GM19043 (cell line): ENCODE measurements around the gene SLC18A3.

ENCODE experiments used
- ATAC-seq: cut with Tn5 transposase; IDR thresholded peaks from one replicate; pipeline ENCODE4 v1.9.1; 2021; ENCODE audit warnings: low read depth; ENCODE audit not compliant: unreplicated experiment

The SLC18A3 gene

GRCh38 chr10:49610114-49610457 is at the start of gene SLC18A3:
Gene SLC18A3 (plus strand): TSS chr10:49610310. CDS start chr10:49610741, 431 bp downstream.
- no peak for ATAC-seq

DNA sequence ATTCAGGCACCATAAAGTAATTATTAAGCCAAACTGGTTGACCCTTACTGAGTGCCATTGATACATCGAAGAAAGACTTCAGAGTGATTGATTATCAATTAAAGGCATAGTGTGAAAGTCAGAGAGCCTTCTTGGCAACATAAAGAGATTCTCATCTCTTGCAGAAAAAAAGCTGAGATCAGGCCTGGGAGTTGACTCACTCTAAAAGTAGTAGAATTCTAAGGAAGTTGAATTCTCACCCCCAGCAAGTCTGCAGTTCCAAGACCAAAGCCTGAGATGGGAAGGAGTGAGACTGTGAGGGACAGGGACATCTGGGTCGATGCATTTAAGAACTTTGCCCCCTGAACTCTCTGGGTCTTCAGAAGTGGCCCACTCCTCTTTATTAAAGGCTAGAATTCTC is 49.6 kb upstream of the SLC18A3 start:
- no peak for ATAC-seq

DNA sequence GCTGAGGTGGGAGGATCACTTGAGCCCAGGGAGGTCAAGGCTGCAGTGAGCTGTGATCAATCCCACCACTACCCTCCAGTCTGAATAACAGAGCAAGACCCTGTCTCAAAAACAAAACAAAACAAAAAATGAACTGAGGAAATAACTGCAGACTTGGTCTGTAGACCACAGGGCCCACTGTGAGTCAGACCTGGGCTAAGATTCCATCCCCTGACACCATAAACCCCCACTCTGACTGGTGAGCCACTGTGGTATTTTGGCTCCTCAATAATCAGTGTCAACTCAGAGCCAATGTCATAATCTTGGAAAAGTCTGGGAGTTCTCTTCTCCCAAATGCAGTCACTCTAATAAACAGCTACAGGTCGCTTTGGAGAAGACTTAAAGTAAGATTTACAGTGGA is 47.2 kb upstream of the SLC18A3 start:
- ATAC-seq, result no peak

- no peak for ATAC-seq
Measured at GRCh38 chr10:49564461-49565009, 45.6 kb upstream of the SLC18A3 start.

DNA sequence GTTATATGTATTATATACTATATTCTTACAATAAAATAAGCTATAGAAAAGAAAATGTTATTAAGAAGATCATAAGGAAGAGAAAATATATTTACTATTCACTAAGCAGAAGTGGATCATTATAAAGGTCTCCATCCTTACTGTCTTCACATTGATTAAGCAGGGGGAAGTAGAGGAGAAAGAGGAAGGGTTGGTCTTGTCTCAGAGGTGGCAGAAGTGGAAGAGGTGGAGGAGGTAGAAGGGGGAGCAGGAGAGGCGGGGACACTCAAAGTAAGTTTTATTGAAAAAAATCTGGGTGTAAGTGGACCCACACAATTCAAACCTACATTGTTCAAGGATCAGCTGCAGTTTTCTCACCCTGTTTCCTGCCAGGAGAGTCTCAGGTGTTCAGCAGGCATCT is 42.3 kb upstream of the SLC18A3 start:
- ATAC-seq, result no peak

GRCh38 chr10:49568235-49568634 is 41.9 kb upstream of the SLC18A3 start:
- no peak for ATAC-seq

GRCh38 chr10:49569031-49569631 is 41.0 kb upstream of the SLC18A3 start:
- no peak for ATAC-seq

DNA sequence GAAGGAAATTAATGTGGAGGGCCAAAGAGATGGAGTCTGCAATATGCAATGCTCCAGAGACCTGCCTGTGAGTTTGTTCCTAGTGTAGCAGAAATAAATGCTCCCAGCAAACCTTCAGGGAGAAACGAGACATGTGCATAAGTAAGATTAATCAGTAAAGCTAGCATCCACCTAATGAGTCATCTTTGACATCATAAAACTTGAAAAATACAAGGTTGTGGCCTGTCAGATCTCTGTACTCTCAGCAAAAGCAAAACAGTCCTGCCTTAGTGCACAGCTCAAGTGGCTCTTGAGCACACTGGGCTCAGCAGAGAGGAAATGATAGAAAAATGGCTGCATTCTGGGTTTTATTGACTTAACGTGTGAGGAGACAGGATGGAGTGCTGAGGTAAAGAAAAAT is 38.7 kb upstream of the SLC18A3 start:
- no peak for ATAC-seq

DNA sequence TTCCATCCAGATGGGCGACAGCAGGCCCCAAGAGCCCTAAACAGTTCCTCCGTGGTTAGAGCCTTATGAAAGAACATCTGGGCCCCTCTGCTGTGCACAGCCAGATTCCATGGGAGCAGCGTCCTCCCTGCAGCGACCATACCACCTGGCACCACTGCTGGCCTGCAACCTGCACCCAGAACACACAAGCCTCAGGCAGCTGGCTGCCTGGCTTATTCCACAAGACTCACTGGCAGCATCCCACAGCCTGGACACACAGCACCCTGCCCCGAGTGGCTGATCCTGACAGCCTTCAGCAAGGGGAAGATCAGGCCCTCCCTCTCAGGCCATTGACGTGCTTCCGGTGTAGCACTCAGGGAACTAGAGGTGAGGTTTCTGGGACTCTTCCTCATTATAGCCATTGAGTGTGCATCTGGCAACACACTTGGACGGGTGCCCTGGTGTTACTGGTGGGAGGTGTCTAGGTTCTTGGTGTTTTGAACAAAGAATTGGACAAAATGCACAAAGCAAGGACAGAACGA is 37.5 kb upstream of the SLC18A3 start:
- ATAC-seq, result no peak

DNA sequence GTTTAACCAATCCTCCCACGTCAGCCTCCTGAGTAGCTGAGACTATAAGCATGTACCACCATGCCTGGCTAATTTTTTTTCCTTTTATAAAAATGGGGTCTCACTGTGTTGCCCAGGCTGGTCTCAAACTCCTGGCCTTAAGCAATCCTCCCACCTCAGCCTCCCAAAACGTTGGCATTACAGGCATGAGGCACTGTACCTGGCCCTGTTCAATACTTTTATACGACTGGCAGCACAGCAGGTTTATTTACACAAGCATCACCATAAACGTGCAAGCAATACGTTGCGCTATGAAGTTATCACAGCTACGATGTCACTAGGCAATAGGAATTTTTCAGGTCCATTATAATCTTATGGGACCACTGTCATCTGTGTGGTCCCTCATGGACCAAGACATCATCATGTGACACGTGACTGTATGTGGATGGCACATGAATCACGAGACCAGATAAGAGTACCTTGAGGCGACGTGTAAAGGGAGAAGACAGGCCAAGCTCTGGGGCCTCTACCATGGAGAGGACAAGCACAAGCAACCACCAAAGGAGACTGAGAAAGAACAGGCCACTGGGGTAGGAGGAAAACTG is 34.5 kb upstream of the SLC18A3 start:
- ATAC-seq, result no peak

GRCh38 chr10:49577182-49577925 is 32.8 kb upstream of the SLC18A3 start:
- ATAC-seq, result no peak

DNA sequence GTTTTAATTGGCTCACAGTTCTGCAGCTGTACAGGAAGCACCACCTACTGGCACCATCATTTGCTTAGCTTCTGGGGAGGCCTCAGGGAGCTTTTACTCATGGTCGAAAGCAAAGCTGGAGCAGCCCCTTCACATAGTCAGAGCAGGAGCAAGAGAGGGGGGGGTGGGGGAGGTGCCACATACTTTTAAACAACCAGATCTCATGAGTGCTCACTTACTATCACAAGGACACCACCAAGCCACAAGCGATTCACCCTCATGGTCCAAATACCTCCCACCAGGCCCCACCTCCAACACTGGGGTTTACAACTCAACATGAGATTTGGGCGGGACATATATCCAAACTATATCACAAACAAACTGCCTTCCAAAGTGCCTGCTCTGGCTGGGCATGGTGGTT is 31.7 kb upstream of the SLC18A3 start:
- no peak for ATAC-seq

DNA sequence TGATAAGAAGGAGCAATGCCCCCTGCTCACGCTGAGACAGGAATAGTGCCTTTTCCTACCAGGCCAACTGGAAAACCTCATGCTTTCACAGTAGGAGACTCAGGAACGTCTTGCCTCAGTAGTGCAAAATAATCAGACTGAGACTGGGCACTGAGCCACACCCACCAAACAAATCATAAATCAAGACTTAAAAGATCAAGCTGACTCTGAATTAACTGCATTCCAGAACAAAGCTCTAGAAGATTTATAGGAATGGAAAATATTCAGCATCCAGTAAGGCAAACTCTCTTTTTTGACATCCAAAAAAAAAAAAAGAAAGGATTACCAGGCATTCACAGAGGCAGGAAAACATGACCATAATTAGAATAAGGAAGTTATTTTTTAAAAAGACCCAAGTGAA is 30.5 kb upstream of the SLC18A3 start:
- ATAC-seq, result no peak

GRCh38 chr10:49585387-49585786 is 24.7 kb upstream of the SLC18A3 start:
- ATAC-seq, result no peak

DNA sequence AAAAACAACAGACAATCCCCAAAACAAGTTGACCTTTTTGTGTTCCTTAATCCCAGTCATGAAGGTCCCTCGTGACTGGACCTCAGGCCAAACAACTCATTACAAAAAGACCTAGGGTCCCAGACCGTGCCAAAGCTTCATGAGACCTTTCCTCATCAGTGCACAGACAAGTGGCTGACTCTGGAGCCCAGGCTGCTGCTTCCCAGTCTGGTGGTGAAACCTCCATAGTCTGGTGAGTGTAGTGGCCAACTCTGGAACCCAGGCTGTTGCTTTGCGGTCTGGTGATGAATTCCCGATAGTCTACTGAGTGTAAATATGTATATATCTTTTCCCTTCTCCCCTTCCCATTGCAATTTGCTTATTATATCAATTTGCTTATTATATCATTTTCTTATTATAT is 22.1 kb upstream of the SLC18A3 start:
- ATAC-seq, result no peak

DNA sequence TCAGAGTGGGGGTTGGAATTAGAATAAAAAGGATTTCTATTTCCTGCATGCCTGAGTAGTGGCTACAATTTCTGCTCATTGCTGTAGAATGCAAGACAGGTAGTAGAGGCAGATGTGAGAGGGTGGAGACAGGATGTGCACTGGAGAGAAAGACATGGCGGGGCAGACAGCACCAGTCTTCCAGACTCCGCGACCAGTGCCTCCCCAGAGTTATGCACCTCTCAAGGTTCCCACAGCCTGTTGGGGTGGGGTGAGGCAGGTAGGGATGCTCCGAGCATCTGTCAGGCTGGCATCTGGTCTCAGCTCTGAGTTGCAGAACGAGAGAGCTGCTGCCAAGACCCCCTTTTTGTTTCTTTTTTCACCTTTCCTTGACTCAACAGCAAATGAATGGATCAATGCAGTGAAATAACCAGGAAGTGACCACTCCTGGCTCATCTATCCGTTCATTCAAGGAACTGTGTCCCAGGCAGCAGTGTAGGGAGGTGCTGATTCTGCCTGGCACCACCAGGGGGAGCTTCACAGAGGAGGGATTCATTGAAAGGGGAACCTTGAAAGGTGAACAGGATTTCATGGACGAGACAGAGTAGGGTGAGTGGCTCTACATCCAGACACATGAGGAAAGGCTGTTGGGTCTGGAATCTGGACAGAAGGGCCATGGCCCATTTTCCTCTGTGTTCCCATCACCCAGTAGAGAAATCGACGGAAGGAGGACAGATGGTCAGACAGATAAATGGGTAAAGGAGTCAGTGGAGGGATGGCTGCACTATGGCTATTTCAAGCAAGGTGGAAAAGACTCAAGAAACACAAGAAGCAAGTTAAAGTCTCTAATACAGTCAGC is 17.2 kb upstream of the SLC18A3 start:
- ATAC-seq, result no peak

- no peak for ATAC-seq
Measured at GRCh38 chr10:49593564-49593875, 16.6 kb upstream of the SLC18A3 start.

GRCh38 chr10:49593998-49594397 is 16.1 kb upstream of the SLC18A3 start:
- ATAC-seq, result no peak

DNA sequence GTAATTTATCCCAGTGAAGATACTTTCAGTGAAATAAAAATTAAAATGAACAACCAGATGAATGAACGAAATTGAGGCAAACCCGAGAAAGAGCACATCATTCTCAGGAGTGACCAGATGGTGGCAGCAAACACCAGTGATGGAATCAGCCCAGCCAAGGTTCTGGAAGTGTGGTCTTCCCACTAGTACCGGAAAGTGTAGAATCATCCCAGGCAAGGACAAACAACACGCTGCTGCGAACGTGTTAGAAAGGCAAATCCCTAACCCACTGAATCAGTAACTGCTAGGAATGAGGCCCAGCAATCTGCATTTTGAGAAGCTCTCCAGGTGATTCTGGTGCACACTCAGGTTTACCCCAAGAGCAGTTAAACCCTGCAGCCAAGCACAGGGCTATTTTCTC is 15.5 kb upstream of the SLC18A3 start:
- ATAC-seq, result no peak

- no peak for ATAC-seq
Measured at GRCh38 chr10:49595003-49595712, 15.0 kb upstream of the SLC18A3 start.
